Suprapubic skin (tissue), 3 donors: ENCODE results near the gene DNAH2.

Experiments
- EP300 ChIP-seq: sonication (generic); formaldehyde crosslinking; IDR thresholded peaks from one replicate; pipeline ENCODE4 v1.6.1; 2017; ENCODE audit warnings: antibody characterized with exemption
- TF ChIP-seq, protein P1 (sequence below), 2 donors: fragments of 200-600 bp in 1 of 2; fragments of 450-650 bp in 1 of 2; sonication (generic) in 1 of 2; IDR thresholded peaks; one replicate each; pipeline ENCODE4 v1.5.1; 2016 to 2019; ENCODE audit warnings: antibody characterized with exemption in 2 of 2, mild to moderate bottlenecking in 1 of 2, moderate library complexity in 1 of 2

DNA sequence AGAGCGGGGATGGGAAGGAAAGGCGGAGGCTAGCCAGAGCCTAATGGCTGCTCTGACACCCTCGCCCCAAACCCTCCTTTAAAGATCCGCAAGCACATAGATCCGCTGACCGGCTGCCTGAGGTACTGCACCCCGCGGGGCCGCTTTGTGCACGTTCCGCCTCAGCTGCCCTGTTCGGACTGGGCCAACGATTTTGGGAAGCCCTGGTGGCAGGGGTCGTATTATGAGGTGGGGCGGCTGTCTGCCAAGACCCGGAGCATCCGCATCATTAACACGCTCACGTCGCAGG, 140.9 kb downstream of the DNAH2 start:
- TF ChIP-seq, protein P1, sequence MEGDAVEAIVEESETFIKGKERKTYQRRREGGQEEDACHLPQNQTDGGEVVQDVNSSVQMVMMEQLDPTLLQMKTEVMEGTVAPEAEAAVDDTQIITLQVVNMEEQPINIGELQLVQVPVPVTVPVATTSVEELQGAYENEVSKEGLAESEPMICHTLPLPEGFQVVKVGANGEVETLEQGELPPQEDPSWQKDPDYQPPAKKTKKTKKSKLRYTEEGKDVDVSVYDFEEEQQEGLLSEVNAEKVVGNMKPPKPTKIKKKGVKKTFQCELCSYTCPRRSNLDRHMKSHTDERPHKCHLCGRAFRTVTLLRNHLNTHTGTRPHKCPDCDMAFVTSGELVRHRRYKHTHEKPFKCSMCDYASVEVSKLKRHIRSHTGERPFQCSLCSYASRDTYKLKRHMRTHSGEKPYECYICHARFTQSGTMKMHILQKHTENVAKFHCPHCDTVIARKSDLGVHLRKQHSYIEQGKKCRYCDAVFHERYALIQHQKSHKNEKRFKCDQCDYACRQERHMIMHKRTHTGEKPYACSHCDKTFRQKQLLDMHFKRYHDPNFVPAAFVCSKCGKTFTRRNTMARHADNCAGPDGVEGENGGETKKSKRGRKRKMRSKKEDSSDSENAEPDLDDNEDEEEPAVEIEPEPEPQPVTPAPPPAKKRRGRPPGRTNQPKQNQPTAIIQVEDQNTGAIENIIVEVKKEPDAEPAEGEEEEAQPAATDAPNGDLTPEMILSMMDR (IDR thresholded peaks at IDR 0.05): peak; percentile 18 to 53
- TF ChIP-seq EP300: no peak
